ENCODE measurements around the gene TXLNA.
A peak's percentile ranks its signal among the peaks of the same experiment; 100 is the strongest.

TXLNA gene

GRCh38 chr1:32184650-32185049 lies 5.2 kb downstream of the TXLNA start:
- no peak for DNase-seq (ENCODE audit: low read depth in 1 of 2, low spot score in 1 of 2)

GRCh38 chr1:32186077-32186476 lies 6.6 kb downstream of the TXLNA start:
- DNase-seq (ENCODE audit: low read depth in 1 of 2, low spot score in 1 of 2): no peak

GRCh38 chr1:32186491-32186890 lies 7.0 kb downstream of the TXLNA start:
- no peak for DNase-seq (ENCODE audit: low read depth in 1 of 2, low spot score in 1 of 2)

- no peak for DNase-seq (ENCODE audit: low read depth in 1 of 2, low spot score in 1 of 2)
Observed at GRCh38 chr1:32187850-32188249, 8.4 kb downstream of the TXLNA start.

GRCh38 chr1:32192220-32192948 lies 12.9 kb downstream of the TXLNA start:
- DNase-seq (ENCODE audit: low read depth in 1 of 2, low spot score in 1 of 2): no peak

- no peak for DNase-seq (ENCODE audit: low read depth in 1 of 2, low spot score in 1 of 2)
Observed at GRCh38 chr1:32194984-32195383, 15.5 kb downstream of the TXLNA start.

- no peak for DNase-seq (ENCODE audit: low read depth in 1 of 2, low spot score in 1 of 2)
Observed at GRCh38 chr1:32195531-32195930, 16.1 kb downstream of the TXLNA start.

- no peak for DNase-seq (ENCODE audit: low read depth in 1 of 2, low spot score in 1 of 2)
Observed at GRCh38 chr1:32195972-32196823, 16.7 kb downstream of the TXLNA start.

GRCh38 chr1:32197074-32197473 lies 17.6 kb downstream of the TXLNA start:
- DNase-seq (ENCODE audit: low read depth in 1 of 2, low spot score in 1 of 2): no peak

- DNase-seq (ENCODE audit: low read depth in 1 of 2, low spot score in 1 of 2): no peak
Observed at GRCh38 chr1:32197837-32198236, 18.4 kb downstream of the TXLNA start.

- DNase-seq (ENCODE audit: low read depth in 1 of 2, low spot score in 1 of 2): no peak
Observed at GRCh38 chr1:32198237-32199042, 19.0 kb downstream of the TXLNA start.

GRCh38 chr1:32199043-32199716 lies 19.7 kb downstream of the TXLNA start:
- no peak for DNase-seq (ENCODE audit: low read depth in 1 of 2, low spot score in 1 of 2)

GRCh38 chr1:32199717-32200072 lies 20.2 kb downstream of the TXLNA start:
- no peak for DNase-seq (ENCODE audit: low read depth in 1 of 2, low spot score in 1 of 2)

GRCh38 chr1:32200226-32201010 lies 20.9 kb downstream of the TXLNA start, which contains the start of gene CCDC28B:
Gene CCDC28B, plus strand, starts transcription at chr1:32200595. Its CDS starts 1,341 bp downstream, at chr1:32201936.
- peak in 1 of 2 donors; percentile 37 for DNase-seq (ENCODE audit: low read depth in 1 of 2, low spot score in 1 of 2)

- DNase-seq (ENCODE audit: low read depth in 1 of 2, low spot score in 1 of 2): peak; percentile 52 to 67
Observed at GRCh38 chr1:32201011-32201855, 21.8 kb downstream of the TXLNA start.

- DNase-seq (ENCODE audit: low read depth in 1 of 2, low spot score in 1 of 2): no peak
Observed at GRCh38 chr1:32204943-32205361, 25.5 kb downstream of the TXLNA start.

- DNase-seq (ENCODE audit: low read depth in 1 of 2, low spot score in 1 of 2): peak; percentile 68 to 76
Observed at GRCh38 chr1:32205401-32206370, 26.2 kb downstream of the TXLNA start, which contains the start of gene IQCC. Gene IQCC, plus strand, starts transcription at chr1:32205671. Its CDS starts 11 bp downstream, at chr1:32205682.

- no peak for DNase-seq (ENCODE audit: low read depth in 1 of 2, low spot score in 1 of 2)
Observed at GRCh38 chr1:32208469-32208868, 29.0 kb downstream of the TXLNA start.

All from stimulated activated CD4-positive, alpha-beta T cell treated with anti-CD3 and anti-CD28 coated beads, Interleukin-15, amount 100 ng/mL, for 1 hour (primary cell).